Measurements from ENCODE around the gene DCLRE1C.
"Not testable (repeated sequence)": the region's sequence is repeated elsewhere in the genome, so short reads cannot be mapped to it uniquely, and the experiment has no call there.

The DCLRE1C gene

GRCh38 chr10:14942950-14943338, 11.0 kb downstream of the DCLRE1C start:
- not testable (repeated sequence) for DNase-seq

GRCh38 chr10:14942147-14942949, 11.5 kb downstream of the DCLRE1C start:
- DNase-seq, result not testable (repeated sequence)

- DNase-seq, result not testable (repeated sequence)
Measured at GRCh38 chr10:14938971-14939370, 14.9 kb downstream of the DCLRE1C start.

GRCh38 chr10:14936584-14936983, 17.3 kb downstream of the DCLRE1C start:
- DNase-seq, result no peak

GRCh38 chr10:14930610-14931009, 23.3 kb downstream of the DCLRE1C start:
- DNase-seq, result no peak

GRCh38 chr10:14926722-14927416, 27.0 kb downstream of the DCLRE1C start:
- no peak for DNase-seq

GRCh38 chr10:14926061-14926470, 27.8 kb downstream of the DCLRE1C start:
- DNase-seq, result no peak

- DNase-seq, result no peak
Measured at GRCh38 chr10:14925268-14925667, 28.6 kb downstream of the DCLRE1C start.

- DNase-seq, result no peak
Measured at GRCh38 chr10:14924013-14924412, 29.9 kb downstream of the DCLRE1C start.

GRCh38 chr10:14918964-14919363, 34.9 kb downstream of the DCLRE1C start:
- no peak for DNase-seq

- no peak for DNase-seq
Measured at GRCh38 chr10:14917827-14918226, 36.1 kb downstream of the DCLRE1C start.

- no peak for DNase-seq
Measured at GRCh38 chr10:14916600-14916999, 37.3 kb downstream of the DCLRE1C start.

GRCh38 chr10:14911801-14912200, 42.1 kb downstream of the DCLRE1C start:
- no peak for DNase-seq

- no peak for DNase-seq
Measured at GRCh38 chr10:14910953-14911352, 42.9 kb downstream of the DCLRE1C start.

- no peak for DNase-seq
Measured at GRCh38 chr10:14909101-14909500, 44.8 kb downstream of the DCLRE1C start.

GRCh38 chr10:14907591-14907990, 46.3 kb downstream of the DCLRE1C start:
- not testable (repeated sequence) for DNase-seq

- DNase-seq, result no peak
Measured at GRCh38 chr10:14906765-14907164, 47.1 kb downstream of the DCLRE1C start.

GRCh38 chr10:14905890-14906289, 48.0 kb downstream of the DCLRE1C start:
- no peak for DNase-seq

GRCh38 chr10:14904864-14905263, 49.0 kb downstream of the DCLRE1C start:
- DNase-seq, result no peak

GRCh38 chr10:14904316-14904732, 49.6 kb downstream of the DCLRE1C start:
- DNase-seq, result no peak

- no peak for DNase-seq
Measured at GRCh38 chr10:14891151-14891550, 62.7 kb downstream of the DCLRE1C start.

GRCh38 chr10:14889318-14889717, 64.6 kb downstream of the DCLRE1C start:
- no peak for DNase-seq

GRCh38 chr10:14884082-14884481, 69.8 kb downstream of the DCLRE1C start:
- DNase-seq, result no peak

GRCh38 chr10:14880229-14880628, 73.7 kb downstream of the DCLRE1C start:
- no peak for DNase-seq

GRCh38 chr10:14879928-14880193, 74.0 kb downstream of the DCLRE1C start:
- DNase-seq, result no peak

All from NCI-H2107 (cell line).